WTC11 (cell line): Measurements from ENCODE around the gene DSG3. TPM values are rescaled to one million over a fixed set of nuclear protein-coding genes. Genes with fewer than 3 reads are reported as not detected.

Experiments used
- ATAC-seq: fragments of 200-7000 bp; cut with Tn5 transposase; 2 replicates; pipeline ENCODE4 v1.10.0; 2021; ENCODE audit warnings: mild to moderate bottlenecking, moderate library complexity
- CTCF ChIA-PET: fragments of 300-600 bp; sonication (Branson Sonifier 250); formaldehyde crosslinking; loops from one replicate; lab custom pipeline; 2021; ENCODE audit warnings: antibody characterized with exemption; lab: Charles Lee
- POLR2A ChIA-PET: fragments of 350-600 bp; sonication (Branson Sonifier 250); formaldehyde crosslinking; loops from one replicate; lab custom pipeline; 2021; ENCODE audit warnings: antibody characterized with exemption; lab: Charles Lee
- DNase-seq: peaks from one replicate; pipeline ENCODE4 v3.0.0; 2021; ENCODE audit warnings: low spot score
- H3K27ac Mint-ChIP-seq: 2 replicates; pipeline ENCODE4 v1.8.0; 2021; ENCODE audit warnings: mixed read lengths
- H3K27me3 Mint-ChIP-seq: 2 replicates; pipeline ENCODE4 v1.8.0; 2021; ENCODE audit warnings: low read depth, mild to moderate bottlenecking, moderate library complexity, mixed read lengths
- H3K36me3 Mint-ChIP-seq: 2 replicates; pipeline ENCODE4 v1.8.0; 2021; ENCODE audit warnings: mixed read lengths
- H3K4me1 Mint-ChIP-seq: 2 replicates; pipeline ENCODE4 v1.8.0; 2022; ENCODE audit warnings: mixed read lengths
- H3K4me3 Mint-ChIP-seq: 2 replicates; pipeline ENCODE4 v1.8.0; 2021; ENCODE audit warnings: mild to moderate bottlenecking, moderate library complexity, mixed read lengths
- H3K9me3 Mint-ChIP-seq: 2 replicates; pipeline ENCODE4 v1.8.0; 2021; ENCODE audit warnings: mixed read lengths
- ATF1 ChIP-seq: sonication (generic); formaldehyde crosslinking; IDR thresholded peaks from 2 replicates; pipeline ENCODE4 v1.8.1; 2023; ENCODE audit warnings: mild to moderate bottlenecking, moderate library complexity, missing genetic modification reagents
- ATF6 ChIP-seq: sonication (generic); formaldehyde crosslinking; IDR thresholded peaks from 2 replicates; pipeline ENCODE4 v1.8.1; 2023; ENCODE audit warnings: mild to moderate bottlenecking, missing genetic modification reagents
- CDX4 ChIP-seq: fragments of 250-450 bp; sonication (Bioruptor Pico); IDR thresholded peaks from 2 replicates; pipeline ENCODE4 v1.9.0; 2021; ENCODE audit warnings: moderate library complexity, mild to moderate bottlenecking, inconsistent platforms, borderline replicate concordance
- FOXJ3 ChIP-seq: sonication (generic); formaldehyde crosslinking; IDR thresholded peaks from 2 replicates; pipeline ENCODE4 v1.9.0; 2021; ENCODE audit warnings: missing genetic modification reagents, mild to moderate bottlenecking, borderline replicate concordance
- FOXK1 ChIP-seq: sonication (generic); formaldehyde crosslinking; IDR thresholded peaks from 2 replicates; pipeline ENCODE4 v1.8.0; 2022; ENCODE audit warnings: mild to moderate bottlenecking, moderate library complexity, missing genetic modification reagents
- FOXP1 ChIP-seq: sonication (generic); formaldehyde crosslinking; IDR thresholded peaks from 2 replicates; pipeline ENCODE4 v1.8.0; 2022; ENCODE audit warnings: missing genetic modification reagents, mild to moderate bottlenecking, moderate library complexity, borderline replicate concordance
- GABPB1 ChIP-seq: sonication (generic); formaldehyde crosslinking; IDR thresholded peaks from 2 replicates; pipeline ENCODE4 v1.8.1; 2023; ENCODE audit warnings: mild to moderate bottlenecking, missing genetic modification reagents
- GRHL2 ChIP-seq: fragments of 250-450 bp; sonication (Bioruptor Pico); IDR thresholded peaks from 2 replicates; pipeline ENCODE4 v1.8.0; 2022; ENCODE audit warnings: mild to moderate bottlenecking, moderate library complexity; ENCODE audit not compliant: insufficient replicate concordance, severe bottlenecking
- JAZF1 ChIP-seq: fragments of 250-450 bp; sonication (Bioruptor Pico); IDR thresholded peaks from 2 replicates; pipeline ENCODE4 v1.9.0; 2021; ENCODE audit warnings: moderate library complexity, mild to moderate bottlenecking, inconsistent platforms
- MLX ChIP-seq: sonication (generic); formaldehyde crosslinking; IDR thresholded peaks from 2 replicates; pipeline ENCODE4 v1.8.1; 2023; ENCODE audit warnings: mild to moderate bottlenecking, missing genetic modification reagents, moderate library complexity
- NFATC4 ChIP-seq: fragments of 250-450 bp; sonication (Bioruptor Pico); IDR thresholded peaks from 2 replicates; pipeline ENCODE4 v1.9.0; 2021; ENCODE audit warnings: mild to moderate bottlenecking
- OVOL2 ChIP-seq: fragments of 250-450 bp; sonication (Bioruptor Pico); IDR thresholded peaks from 2 replicates; pipeline ENCODE4 v1.9.0; 2021; ENCODE audit warnings: mild to moderate bottlenecking, borderline replicate concordance
- TP53 ChIP-seq: sonication (generic); formaldehyde crosslinking; IDR thresholded peaks from 2 replicates; pipeline ENCODE4 v1.8.1; 2023; ENCODE audit warnings: mild to moderate bottlenecking, missing genetic modification reagents
- ZNF219 ChIP-seq: sonication (generic); formaldehyde crosslinking; IDR thresholded peaks from 2 replicates; pipeline ENCODE4 v1.8.0; 2023; ENCODE audit warnings: missing genetic modification reagents, mild to moderate bottlenecking, borderline replicate concordance
- ZNF317 ChIP-seq: sonication (generic); formaldehyde crosslinking; IDR thresholded peaks from 2 replicates; pipeline ENCODE4 v1.8.1; 2023; ENCODE audit warnings: low read depth, mild to moderate bottlenecking, moderate library complexity, missing genetic modification reagents, borderline replicate concordance
- ZNF416 ChIP-seq: fragments of 250-450 bp; sonication (Bioruptor Pico); IDR thresholded peaks from 2 replicates; pipeline ENCODE4 v1.9.0; 2021; ENCODE audit warnings: mild to moderate bottlenecking, inconsistent platforms
- ZNF532 ChIP-seq: fragments of 250-450 bp; sonication (Bioruptor Pico); IDR thresholded peaks from 2 replicates; pipeline ENCODE4 v1.9.0; 2021; ENCODE audit warnings: mild to moderate bottlenecking, borderline replicate concordance
- total RNA-seq: library from RNA; stranded (reverse); gene quantifications from 3 replicates; pipeline ENCODE4 v1.2.3, GENCODE V29; 2021
- TF ChIP-seq, protein P1 (sequence below): sonication (generic); formaldehyde crosslinking; IDR thresholded peaks from 2 replicates; pipeline ENCODE4 v1.8.0; 2023; ENCODE audit warnings: missing genetic modification reagents
- TF ChIP-seq, protein P2 (sequence below): sonication (generic); formaldehyde crosslinking; IDR thresholded peaks from 2 replicates; pipeline ENCODE4 v1.8.0; 2022; ENCODE audit warnings: mild to moderate bottlenecking, missing genetic modification reagents
- TF ChIP-seq, protein P3 (sequence below): sonication (generic); formaldehyde crosslinking; conservative IDR thresholded peaks from 2 replicates; pipeline ENCODE4 v1.8.1; 2022; ENCODE audit warnings: mild to moderate bottlenecking, missing genetic modification reagents

The DSG3 gene
- total RNA-seq, 1 experiment from 2014 or later, result 0.04 TPM

- peaks cover 10% of the 10 kb centered on the region for H3K27me3 Mint-ChIP-seq
- H3K4me1 Mint-ChIP-seq, result peaks cover 35% of the 10 kb centered on the region
- CTCF ChIA-PET, result interaction anchor here (0.7 to 1.7 kb wide), 3 partner anchors 56 to 906 kb away, joined by 3 to 12 read pairs (median 3); no protein-coding TSS in a partner anchor
- peak overlapping the region; percentile 95 for H3K4me3 Mint-ChIP-seq
- DNase-seq (no peak), ATAC-seq (no peak)
- no peaks in the 10 kb centered on the region for H3K36me3 Mint-ChIP-seq
- TF ChIP-seq ATF6 (CRISPR knock-in tag), result no peak
- TF ChIP-seq TP53, result no peak
- TF ChIP-seq NFATC4 (CRISPR knock-in tag), result no peak
- no peak for TF ChIP-seq ZNF219 (CRISPR knock-in tag)
- no peak for TF ChIP-seq FOXP1 (CRISPR knock-in tag)
- TF ChIP-seq, protein P1, sequence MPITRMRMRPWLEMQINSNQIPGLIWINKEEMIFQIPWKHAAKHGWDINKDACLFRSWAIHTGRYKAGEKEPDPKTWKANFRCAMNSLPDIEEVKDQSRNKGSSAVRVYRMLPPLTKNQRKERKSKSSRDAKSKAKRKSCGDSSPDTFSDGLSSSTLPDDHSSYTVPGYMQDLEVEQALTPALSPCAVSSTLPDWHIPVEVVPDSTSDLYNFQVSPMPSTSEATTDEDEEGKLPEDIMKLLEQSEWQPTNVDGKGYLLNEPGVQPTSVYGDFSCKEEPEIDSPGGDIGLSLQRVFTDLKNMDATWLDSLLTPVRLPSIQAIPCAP, result no peak
- TF ChIP-seq ZNF532, result no peak
- TF ChIP-seq FOXK1 (CRISPR knock-in tag), result no peak
- no peak for TF ChIP-seq JAZF1
- no peak for TF ChIP-seq OVOL2 (CRISPR knock-in tag)
- no peak for TF ChIP-seq FOXJ3 (CRISPR knock-in tag)
- TF ChIP-seq ZNF416 (CRISPR knock-in tag), result no peak
- H3K9me3 Mint-ChIP-seq, result no peaks in the 10 kb centered on the region
- POLR2A ChIA-PET, result interaction anchor here (0.7 to 1.1 kb wide), 2 partner anchors 10 to 458 kb away, joined by 3 read pairs; partner anchors contain the start of gene DSC3
- H3K27ac Mint-ChIP-seq, result no peak overlapping the region
These were observed 52.6 kb downstream of the DSG3 start for GRCh38 chr18:31500051-31500688.

- H3K4me1 Mint-ChIP-seq, result peaks cover 27% of the 10 kb centered on the region
- H3K9me3 Mint-ChIP-seq, result peaks cover 10% of the 10 kb centered on the region
- no peak overlapping the region for H3K4me3 Mint-ChIP-seq
- ATAC-seq (no peak), DNase-seq (no peak)
- ChIA-PET POLR2A (no interaction called here), CTCF (no interaction called here)
- no peak overlapping the region for H3K27ac Mint-ChIP-seq
- H3K27me3 Mint-ChIP-seq, result no peaks in the 10 kb centered on the region
- H3K36me3 Mint-ChIP-seq, result peaks cover 16% of the 10 kb centered on the region
- no peak for TF ChIP-seq GRHL2 (CRISPR knock-in tag)
- TF ChIP-seq, protein P2, sequence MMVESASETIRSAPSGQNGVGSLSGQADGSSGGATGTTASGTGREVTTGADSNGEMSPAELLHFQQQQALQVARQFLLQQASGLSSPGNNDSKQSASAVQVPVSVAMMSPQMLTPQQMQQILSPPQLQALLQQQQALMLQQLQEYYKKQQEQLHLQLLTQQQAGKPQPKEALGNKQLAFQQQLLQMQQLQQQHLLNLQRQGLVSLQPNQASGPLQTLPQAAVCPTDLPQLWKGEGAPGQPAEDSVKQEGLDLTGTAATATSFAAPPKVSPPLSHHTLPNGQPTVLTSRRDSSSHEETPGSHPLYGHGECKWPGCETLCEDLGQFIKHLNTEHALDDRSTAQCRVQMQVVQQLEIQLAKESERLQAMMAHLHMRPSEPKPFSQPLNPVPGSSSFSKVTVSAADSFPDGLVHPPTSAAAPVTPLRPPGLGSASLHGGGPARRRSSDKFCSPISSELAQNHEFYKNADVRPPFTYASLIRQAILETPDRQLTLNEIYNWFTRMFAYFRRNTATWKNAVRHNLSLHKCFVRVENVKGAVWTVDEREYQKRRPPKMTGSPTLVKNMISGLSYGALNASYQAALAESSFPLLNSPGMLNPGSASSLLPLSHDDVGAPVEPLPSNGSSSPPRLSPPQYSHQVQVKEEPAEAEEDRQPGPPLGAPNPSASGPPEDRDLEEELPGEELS, result no peak
- TF ChIP-seq MLX, result no peak
- no peak for TF ChIP-seq ATF1 (CRISPR knock-in tag)
- no peak for TF ChIP-seq ZNF317 (CRISPR knock-in tag)
- TF ChIP-seq, protein P3, sequence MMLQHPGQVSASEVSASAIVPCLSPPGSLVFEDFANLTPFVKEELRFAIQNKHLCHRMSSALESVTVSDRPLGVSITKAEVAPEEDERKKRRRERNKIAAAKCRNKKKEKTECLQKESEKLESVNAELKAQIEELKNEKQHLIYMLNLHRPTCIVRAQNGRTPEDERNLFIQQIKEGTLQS (CRISPR knock-in tag), result no peak
- no peak for TF ChIP-seq OVOL2 (CRISPR knock-in tag)
- no peak for TF ChIP-seq GABPB1 (CRISPR knock-in tag)
- TF ChIP-seq CDX4 (CRISPR knock-in tag), result no peak
These were observed 55.5 kb downstream of the DSG3 start for GRCh38 chr18:31503011-31503410.
